ENCODE results near the gene METTL25. TPM values are rescaled to one million over a fixed set of nuclear protein-coding genes. Genes with fewer than 3 reads are reported as not detected.

Gene METTL25
- total RNA-seq, 6 donors from 2014 or later: 12.6 to 18.5 (median 14.6) TPM

- no peaks in the 10 kb centered on the region for H3K27me3 ChIP-seq
- WGBS, 2 donors: 22 to 34% methylated on average over 4 of the region's 4 CpGs
- H3K9me3 ChIP-seq: no peaks in the 10 kb centered on the region
- no peaks in the 10 kb centered on the region for H3K4me1 ChIP-seq
- H3K4me3 ChIP-seq: no peak overlapping the region
- no peak overlapping the region for H3K27ac ChIP-seq
- TF ChIP-seq EP300 (IDR thresholded peaks at IDR 0.05): no peak
- DNase-seq: no peak
- no peak for ATAC-seq (ENCODE audit: low FRiP score in 2 of 2)
- H3K36me3 ChIP-seq: no peaks in the 10 kb centered on the region
Observed at GRCh38 chr12:82426081-82426480, 67.8 kb downstream of the METTL25 start.

GRCh38 chr12:82426586-82426985 lies 68.3 kb downstream of the METTL25 start:
- DNase-seq (no peak), ATAC-seq (ENCODE audit: low FRiP score in 2 of 2) (no peak)
- Histone ChIP-seq H3K9me3 (no peaks in the 10 kb centered on the region), H3K4me3 (no peak overlapping the region), H3K27ac (no peak overlapping the region), H3K4me1 (no peaks in the 10 kb centered on the region), H3K36me3 (no peaks in the 10 kb centered on the region), H3K27me3 (no peaks in the 10 kb centered on the region)
- TF ChIP-seq EP300 (IDR thresholded peaks at IDR 0.05) (no peak), POLR2A (IDR thresholded peaks at IDR 0.05) (no peak), CTCF (IDR thresholded peaks at IDR 0.05) (no peak), POLR2AphosphoS5 (IDR thresholded peaks at IDR 0.05) (no peak)
- WGBS, 2 donors: 98 to 100% methylated on average over 2 of the region's 2 CpGs

DNA sequence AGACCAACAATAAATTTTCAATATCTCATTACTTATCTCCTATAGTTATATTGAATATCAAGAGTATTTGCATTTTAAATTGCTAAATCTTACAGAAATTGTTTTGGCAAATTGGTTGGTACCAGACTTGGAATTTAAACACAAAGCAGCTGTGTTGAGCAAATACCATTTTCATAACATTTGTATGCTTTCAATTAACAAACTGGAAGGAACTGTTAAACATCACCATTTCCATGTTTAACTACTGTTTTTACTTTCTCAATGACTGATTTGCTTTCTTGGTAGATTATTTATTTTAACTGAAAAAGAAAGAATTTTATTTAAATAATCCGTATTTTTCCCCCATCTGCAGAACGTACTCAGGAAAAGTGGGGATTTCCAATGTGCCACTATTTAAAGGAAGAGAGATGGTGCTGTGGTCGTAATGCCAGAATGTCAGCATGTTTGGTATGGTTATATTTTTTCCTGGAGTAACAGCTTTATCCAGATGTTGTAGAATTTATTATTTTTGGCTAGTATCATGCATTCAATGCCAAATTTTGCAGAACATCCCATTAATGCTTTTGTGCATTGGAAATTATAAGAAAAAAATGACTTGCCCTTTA lies 72.3 kb downstream of the METTL25 start:
- ATAC-seq (ENCODE audit: low FRiP score in 2 of 2) (no peak), DNase-seq (no peak)
- H3K9me3 ChIP-seq: no peaks in the 10 kb centered on the region
- H3K4me1 ChIP-seq: no peaks in the 10 kb centered on the region
- 84 to 88% methylated on average over 3 of the region's 3 CpGs for WGBS, 2 donors
- no peak overlapping the region for H3K27ac ChIP-seq
- TF ChIP-seq POLR2A (IDR thresholded peaks at IDR 0.05): no peak
- no peak for TF ChIP-seq POLR2AphosphoS5 (IDR thresholded peaks at IDR 0.05)
- TF ChIP-seq EP300 (IDR thresholded peaks at IDR 0.05): no peak
- no peak for TF ChIP-seq CTCF (IDR thresholded peaks at IDR 0.05)
- H3K4me3 ChIP-seq: no peak overlapping the region
- no peaks in the 10 kb centered on the region for H3K27me3 ChIP-seq
- H3K36me3 ChIP-seq: no peaks in the 10 kb centered on the region

- Histone ChIP-seq H3K27me3 (no peaks in the 10 kb centered on the region), H3K36me3 (peaks cover 0 to under 1% (median 0%) of the 10 kb centered on the region in 4 donors), H3K4me3 (no peak overlapping the region), H3K4me1 (no peaks in the 10 kb centered on the region), H3K9me3 (no peaks in the 10 kb centered on the region), H3K27ac (no peak overlapping the region)
- ATAC-seq (ENCODE audit: low FRiP score in 2 of 2): no peak
- no peak for DNase-seq
- TF ChIP-seq POLR2AphosphoS5 (IDR thresholded peaks at IDR 0.05) (no peak), CTCF (IDR thresholded peaks at IDR 0.05) (no peak), EP300 (IDR thresholded peaks at IDR 0.05) (no peak), POLR2A (IDR thresholded peaks at IDR 0.05) (no peak)
- 59 to 71% methylated on average over 2 of the region's 2 CpGs for WGBS, 2 donors
Observed at GRCh38 chr12:82434392-82434911, 76.1 kb downstream of the METTL25 start.

GRCh38 chr12:82436354-82436753 lies 78.0 kb downstream of the METTL25 start:
- H3K9me3 ChIP-seq: no peaks in the 10 kb centered on the region
- H3K4me3 ChIP-seq: no peak overlapping the region
- no peaks in the 10 kb centered on the region for H3K27me3 ChIP-seq
- no peaks in the 10 kb centered on the region for H3K4me1 ChIP-seq
- ATAC-seq (ENCODE audit: low FRiP score in 2 of 2) (no peak), DNase-seq (no peak)
- TF ChIP-seq CTCF (IDR thresholded peaks at IDR 0.05): no peak
- no peak for TF ChIP-seq POLR2A (IDR thresholded peaks at IDR 0.05)
- TF ChIP-seq POLR2AphosphoS5 (IDR thresholded peaks at IDR 0.05): no peak
- TF ChIP-seq EP300 (IDR thresholded peaks at IDR 0.05): no peak
- H3K36me3 ChIP-seq: peaks cover 0 to 16% (median 2%) of the 10 kb centered on the region in 4 donors
- H3K27ac ChIP-seq: no peak overlapping the region
- WGBS, 2 donors: 72 to 89% methylated on average over 1 of the region's 1 CpG

Measured in upper lobe of left lung (tissue), 6 donors.